Caco-2 (cell line): ENCODE measurements around the gene AP1AR. TPM values are rescaled to one million over a fixed set of nuclear protein-coding genes. Genes with fewer than 3 reads are reported as not detected.
A peak's percentile ranks its signal among the peaks of the same experiment; 100 is the strongest.

Experiments used
- BruUV-seq: library from RNA; stranded (reverse); fragments of 400-500 nt; replicated peaks from 2 replicates; lab custom pipeline; 2021; lab: Mats Ljungman, UMichigan
- CTCF ChIA-PET: fragments of 300-600 bp; sonication (Branson Sonifier 250); formaldehyde crosslinking; loops from one replicate; lab custom pipeline; 2022; ENCODE audit warnings: antibody characterized with exemption; lab: Charles Lee
- POLR2A ChIA-PET: fragments of 300-600 bp; sonication (Branson Sonifier 250); formaldehyde crosslinking; loops from one replicate; lab custom pipeline; 2022; ENCODE audit warnings: antibody characterized with exemption; lab: Charles Lee
- DNase-seq, 2 experiments: peaks; one replicate each; pipeline versions ENCODE4 v3.0.0 to v3.0.0-alpha.2; 2020 to 2022
- H3K27me3 ChIP-seq: replicated peaks from 2 replicates; pipeline ENCODE4 v1.6.0; 2011; ENCODE audit warnings: low read length; ENCODE audit not compliant: control insufficient read depth, insufficient read depth
- H3K36me3 ChIP-seq: 2 replicates; pipeline ENCODE4 v1.5.1; 2011; ENCODE audit warnings: low read length; ENCODE audit not compliant: control insufficient read depth, insufficient read depth
- H3K4me1 ChIP-seq: fragments of 250-450 bp; sonication (Bioruptor Pico); 2 replicates; pipeline ENCODE4 v1.5.1; 2020; ENCODE audit warnings: mild to moderate bottlenecking
- H3K4me3 ChIP-seq: 2 replicates; pipeline ENCODE4 v1.5.1; 2011; ENCODE audit warnings: low read depth, mild to moderate bottlenecking, control low read depth, low read length
- H3K9me3 ChIP-seq: fragments of 250-450 bp; sonication (Bioruptor Pico); 2 replicates; pipeline ENCODE4 v1.5.1; 2020; ENCODE audit warnings: mild to moderate bottlenecking, moderate library complexity
- H3K27ac Mint-ChIP-seq: one replicate; pipeline ENCODE4 v1.8.0; 2022; ENCODE audit warnings: mixed read lengths; ENCODE audit not compliant: unreplicated experiment
- H3K27me3 Mint-ChIP-seq: one replicate; pipeline ENCODE4 v1.8.0; 2022; ENCODE audit warnings: mixed read lengths; ENCODE audit not compliant: insufficient read depth, unreplicated experiment
- H3K36me3 Mint-ChIP-seq: one replicate; pipeline ENCODE4 v1.8.0; 2022; ENCODE audit warnings: mild to moderate bottlenecking, mixed read lengths; ENCODE audit not compliant: insufficient read depth, unreplicated experiment
- H3K4me1 Mint-ChIP-seq: one replicate; pipeline ENCODE4 v1.8.0; 2022; ENCODE audit warnings: low read depth, mixed read lengths; ENCODE audit not compliant: unreplicated experiment
- H3K4me3 Mint-ChIP-seq: one replicate; pipeline ENCODE4 v1.8.0; 2022; ENCODE audit warnings: mild to moderate bottlenecking, moderate library complexity, mixed read lengths; ENCODE audit not compliant: unreplicated experiment
- H3K9me3 Mint-ChIP-seq: one replicate; pipeline ENCODE4 v1.8.0; 2022; ENCODE audit warnings: mixed read lengths; ENCODE audit not compliant: unreplicated experiment
- CTCF ChIP-seq, 2 experiments: fragments of 200-600 bp in 1 of 2; IDR thresholded peaks; 1 replicate in 1 of 2; 2 replicates in 1 of 2; pipeline versions ENCODE4 v1.5.1 to v1.8.0; 2011 to 2022; ENCODE audit warnings: antibody characterized with exemption in 1 of 2, control low read depth in 1 of 2, inconsistent platforms in 1 of 2, low read depth in 1 of 2, low read length in 1 of 2, mild to moderate bottlenecking in 1 of 2, moderate library complexity in 1 of 2; ENCODE audit not compliant: insufficient read depth in 1 of 2, severe bottlenecking in 1 of 2, unreplicated experiment in 1 of 2
- intact Hi-C: fragments of 100-400 bp; cut with micrococcal nuclease; formaldehyde crosslinking; loops from one replicate; pipeline ENCODE4 v1.10.0; 2022; ENCODE audit not compliant: unreplicated experiment
- total RNA-seq: library from RNA; stranded (reverse); gene quantifications from 2 replicates; pipeline ENCODE4 v1.2.3, GENCODE V29; 2022

AP1AR gene
- total RNA-seq, 1 experiment from 2014 or later, result 24.0 TPM

- no peak for DNase-seq
- Histone ChIP-seq H3K27me3 (no peaks in the 10 kb centered on the region), H3K36me3 (no peaks in the 10 kb centered on the region; the same call in 1 of the 2 replicates), H3K4me3 (no peak overlapping the region), H3K9me3 (no peaks in the 10 kb centered on the region), H3K4me1 (peaks cover 7% of the 10 kb centered on the region)
- ChIA-PET CTCF (no interaction called here), POLR2A (no interaction called here)
- no peaks in the 10 kb centered on the region for H3K27me3 Mint-ChIP-seq
- intact Hi-C loops, result no loop called here
- no peak overlapping the region for H3K27ac Mint-ChIP-seq
- H3K4me3 Mint-ChIP-seq, result no peak overlapping the region
- H3K36me3 Mint-ChIP-seq, result no peaks in the 10 kb centered on the region
- H3K9me3 Mint-ChIP-seq, result no peaks in the 10 kb centered on the region
- no peak for TF ChIP-seq CTCF (IDR thresholded peaks at IDR 0.05; ENCODE audit: insufficient read depth in 1 of 2, low read depth in 1 of 2, low read length in 1 of 2, severe bottlenecking in 1 of 2, unreplicated experiment in 1 of 2)
- H3K4me1 Mint-ChIP-seq, result no peaks in the 10 kb centered on the region
- no TSS peak for BruUV-seq
These were observed 44.5 kb downstream of the AP1AR start for GRCh38 chr4:112276113-112276512.

GRCh38 chr4:112277220-112277619, 45.6 kb downstream of the AP1AR start:
- no peaks in the 10 kb centered on the region for H3K9me3 Mint-ChIP-seq
- no peaks in the 10 kb centered on the region for H3K4me1 Mint-ChIP-seq
- H3K4me3 Mint-ChIP-seq, result no peak overlapping the region
- Histone ChIP-seq H3K27me3 (no peaks in the 10 kb centered on the region), H3K4me3 (no peak overlapping the region), H3K9me3 (no peaks in the 10 kb centered on the region), H3K36me3 (no peaks in the 10 kb centered on the region; the same call in 1 of the 2 replicates), H3K4me1 (peaks cover 7% of the 10 kb centered on the region)
- ChIA-PET POLR2A (no interaction called here), CTCF (no interaction called here)
- no peak overlapping the region for H3K27ac Mint-ChIP-seq
- H3K36me3 Mint-ChIP-seq, result no peaks in the 10 kb centered on the region
- no peak for TF ChIP-seq CTCF (IDR thresholded peaks at IDR 0.05; ENCODE audit: insufficient read depth in 1 of 2, low read depth in 1 of 2, low read length in 1 of 2, severe bottlenecking in 1 of 2, unreplicated experiment in 1 of 2)
- intact Hi-C loops, result no loop called here
- no peak for DNase-seq
- no TSS peak for BruUV-seq
- no peaks in the 10 kb centered on the region for H3K27me3 Mint-ChIP-seq

GRCh38 chr4:112277705-112278448, 46.3 kb downstream of the AP1AR start:
- POLR2A ChIA-PET, result no interaction called here
- TF ChIP-seq CTCF (IDR thresholded peaks at IDR 0.05; ENCODE audit: insufficient read depth in 1 of 2, low read depth in 1 of 2, low read length in 1 of 2, severe bottlenecking in 1 of 2, unreplicated experiment in 1 of 2), result no peak
- H3K4me1 Mint-ChIP-seq, result peaks cover 4% of the 10 kb centered on the region

More at GRCh38 chr4:112277705-112278448, 46.3 kb downstream of the AP1AR start:
- no peaks in the 10 kb centered on the region for H3K27me3 ChIP-seq
- no peaks in the 10 kb centered on the region for H3K9me3 ChIP-seq
- Mint-ChIP-seq H3K27ac (no peak overlapping the region), H3K4me3 (no peak overlapping the region), H3K27me3 (no peaks in the 10 kb centered on the region), H3K9me3 (no peaks in the 10 kb centered on the region), H3K36me3 (no peaks in the 10 kb centered on the region)
- CTCF ChIA-PET, result no interaction called here
- no peaks in the 10 kb centered on the region; the same call in 1 of the 2 replicates for H3K36me3 ChIP-seq
- DNase-seq, result peak in 1 of 2 experiments; percentile 5
- H3K4me1 ChIP-seq, result peaks cover 10% of the 10 kb centered on the region
- H3K4me3 ChIP-seq, result no peak overlapping the region
- no TSS peak for BruUV-seq
- intact Hi-C loops, result no loop called here
